Calu3 (cell line): Measurements from ENCODE around the gene AKR7A2. TPM values are rescaled to one million over a fixed set of nuclear protein-coding genes. Genes with fewer than 3 reads are reported as not detected.

Experiments used
- BruUV-seq: library from RNA; stranded (reverse); fragments of 400-500 nt; replicated peaks from 2 replicates; lab custom pipeline; 2021; lab: Mats Ljungman, UMichigan
- CTCF ChIA-PET: fragments of 300-600 bp; sonication (Branson Sonifier 250); formaldehyde crosslinking; loops from one replicate; lab custom pipeline; 2022; ENCODE audit warnings: antibody characterized with exemption; lab: Charles Lee
- DNase-seq: peaks from one replicate; pipeline ENCODE4 v3.0.0; 2022
- H3K27ac Mint-ChIP-seq: one replicate; pipeline ENCODE4 v1.8.0; 2022; ENCODE audit warnings: mixed read lengths; ENCODE audit not compliant: unreplicated experiment
- H3K27me3 Mint-ChIP-seq: one replicate; pipeline ENCODE4 v1.8.0; 2022; ENCODE audit warnings: mixed read lengths; ENCODE audit not compliant: unreplicated experiment
- H3K36me3 Mint-ChIP-seq: one replicate; pipeline ENCODE4 v1.8.0; 2022; ENCODE audit warnings: mild to moderate bottlenecking, moderate library complexity, mixed read lengths; ENCODE audit not compliant: insufficient read depth, unreplicated experiment
- H3K4me1 Mint-ChIP-seq: one replicate; pipeline ENCODE4 v1.8.0; 2022; ENCODE audit warnings: mild to moderate bottlenecking, low read depth, mixed read lengths; ENCODE audit not compliant: unreplicated experiment
- H3K4me3 Mint-ChIP-seq: one replicate; pipeline ENCODE4 v1.8.0; 2022; ENCODE audit warnings: mild to moderate bottlenecking, low read depth, moderate library complexity, mixed read lengths; ENCODE audit not compliant: unreplicated experiment
- H3K9me3 Mint-ChIP-seq: one replicate; pipeline ENCODE4 v1.8.0; 2022; ENCODE audit warnings: low read depth, mixed read lengths; ENCODE audit not compliant: unreplicated experiment
- CTCF ChIP-seq: fragments of 200-600 bp; IDR thresholded peaks from one replicate; pipeline ENCODE4 v1.8.0; 2022; ENCODE audit warnings: antibody characterized with exemption; ENCODE audit not compliant: unreplicated experiment
- intact Hi-C: fragments of 100-400 bp; cut with micrococcal nuclease; formaldehyde crosslinking; loops from one replicate; pipeline ENCODE4 v1.10.0; 2022; ENCODE audit not compliant: unreplicated experiment
- total RNA-seq: library from RNA; stranded (reverse); gene quantifications from 2 replicates; pipeline ENCODE4 v1.2.3, GENCODE V29; 2022

AKR7A2 gene
- total RNA-seq, 1 experiment from 2014 or later: 25.7 TPM

- Mint-ChIP-seq H3K27ac (no peak overlapping the region), H3K36me3 (peaks cover 24% of the 10 kb centered on the region), H3K27me3 (no peaks in the 10 kb centered on the region), H3K9me3 (no peaks in the 10 kb centered on the region), H3K4me3 (no peak overlapping the region), H3K4me1 (no peaks in the 10 kb centered on the region)
- CTCF ChIA-PET: interaction anchor here (0.7 kb wide), 1 partner anchor 297 kb away, joined by 4 read pairs; no protein-coding TSS in a partner anchor
- intact Hi-C loops: no loop called here
- no peak for DNase-seq
- no TSS peak for BruUV-seq
- TF ChIP-seq CTCF: no peak
Measured at GRCh38 chr1:19346026-19346425, 34.1 kb upstream of the AKR7A2 start.

GRCh38 chr1:19345391-19345790, 33.4 kb upstream of the AKR7A2 start:
- no TSS peak for BruUV-seq
- DNase-seq: no peak
- Mint-ChIP-seq H3K4me3 (no peak overlapping the region), H3K27ac (no peak overlapping the region), H3K4me1 (no peaks in the 10 kb centered on the region), H3K27me3 (no peaks in the 10 kb centered on the region), H3K36me3 (peaks cover 30% of the 10 kb centered on the region), H3K9me3 (no peaks in the 10 kb centered on the region)
- TF ChIP-seq CTCF: no peak
- intact Hi-C loops: no loop called here
- CTCF ChIA-PET: no interaction called here

GRCh38 chr1:19344831-19345230, 32.9 kb upstream of the AKR7A2 start:
- no peak overlapping the region for H3K4me3 Mint-ChIP-seq
- no peaks in the 10 kb centered on the region for H3K4me1 Mint-ChIP-seq
- H3K27me3 Mint-ChIP-seq: no peaks in the 10 kb centered on the region
- no peak overlapping the region for H3K27ac Mint-ChIP-seq
- CTCF ChIA-PET: no interaction called here
- H3K9me3 Mint-ChIP-seq: no peaks in the 10 kb centered on the region
- BruUV-seq: no TSS peak
- intact Hi-C loops: no loop called here
- no peak for DNase-seq
- H3K36me3 Mint-ChIP-seq: peaks cover 33% of the 10 kb centered on the region
- TF ChIP-seq CTCF: no peak

GRCh38 chr1:19344372-19344810, 32.4 kb upstream of the AKR7A2 start:
- H3K4me3 Mint-ChIP-seq: no peak overlapping the region
- intact Hi-C loops: no loop called here
- CTCF ChIA-PET: no interaction called here
- peak; percentile 57 for DNase-seq
- no peaks in the 10 kb centered on the region for H3K9me3 Mint-ChIP-seq
- no TSS peak for BruUV-seq
- TF ChIP-seq CTCF: peak; percentile 63
- H3K36me3 Mint-ChIP-seq: peaks cover 33% of the 10 kb centered on the region
- H3K4me1 Mint-ChIP-seq: no peaks in the 10 kb centered on the region
- no peaks in the 10 kb centered on the region for H3K27me3 Mint-ChIP-seq
- H3K27ac Mint-ChIP-seq: no peak overlapping the region
